Stimulated activated CD8-positive, alpha-beta memory T cell treated with anti-CD3 and anti-CD28 coated beads, Interleukin-4, amount 100 ng/mL, for 4 hours (primary cell): ENCODE measurements around the gene PTPN13.

ENCODE experiments used
- DNase-seq, 2 donors: peaks; one replicate each; pipeline ENCODE4 v3.0.0-alpha.2; 2020; ENCODE audit warnings: low read depth in 2 of 2, low spot score in 1 of 2

Gene PTPN13

DNA sequence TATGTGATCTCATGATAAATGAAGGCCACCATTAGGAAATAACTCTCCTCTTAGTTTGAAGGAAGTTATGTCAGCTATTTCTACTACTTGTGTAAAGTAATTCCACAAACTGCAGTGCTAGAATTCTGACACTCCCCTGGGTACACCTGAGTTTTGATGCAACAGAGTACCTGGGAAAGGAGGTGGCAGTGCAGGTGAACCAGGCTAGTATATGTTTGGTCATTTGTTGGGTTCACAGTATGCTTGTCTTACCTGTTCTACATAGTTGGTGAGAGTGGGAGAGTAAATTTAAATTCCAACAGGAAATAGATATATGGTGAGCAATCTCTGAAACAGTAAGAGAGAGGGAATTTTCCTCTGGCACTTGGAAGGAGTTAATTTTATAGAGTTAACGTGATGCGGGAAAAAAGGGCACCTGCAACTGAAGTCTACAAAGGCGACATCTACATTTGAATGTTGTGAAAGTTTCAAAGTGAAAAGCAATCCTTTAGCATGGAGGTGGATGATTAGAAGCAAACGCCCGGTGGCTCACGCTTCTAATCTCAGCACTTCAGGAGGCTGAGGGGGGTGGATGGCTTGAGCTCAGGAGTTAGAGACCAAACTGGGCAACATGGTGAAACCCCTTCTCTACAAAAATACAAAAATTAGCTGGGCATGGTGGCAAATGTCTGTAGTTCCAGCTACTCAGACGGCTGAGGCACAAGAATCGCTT, 263.4 kb downstream of the PTPN13 start:
- no peak for DNase-seq
